ENCODE results near the gene LZTS3. TPM values are rescaled to one million over a fixed set of nuclear protein-coding genes. Genes with fewer than 3 reads are reported as not detected.

LZTS3 gene
- total and polyA plus RNA-seq, 10 of the 15 experiments (the other 5 are each of a cell fraction or from before 2014, with no cell fraction given), result 0.03 to 0.90 (median 0.22) TPM

DNA sequence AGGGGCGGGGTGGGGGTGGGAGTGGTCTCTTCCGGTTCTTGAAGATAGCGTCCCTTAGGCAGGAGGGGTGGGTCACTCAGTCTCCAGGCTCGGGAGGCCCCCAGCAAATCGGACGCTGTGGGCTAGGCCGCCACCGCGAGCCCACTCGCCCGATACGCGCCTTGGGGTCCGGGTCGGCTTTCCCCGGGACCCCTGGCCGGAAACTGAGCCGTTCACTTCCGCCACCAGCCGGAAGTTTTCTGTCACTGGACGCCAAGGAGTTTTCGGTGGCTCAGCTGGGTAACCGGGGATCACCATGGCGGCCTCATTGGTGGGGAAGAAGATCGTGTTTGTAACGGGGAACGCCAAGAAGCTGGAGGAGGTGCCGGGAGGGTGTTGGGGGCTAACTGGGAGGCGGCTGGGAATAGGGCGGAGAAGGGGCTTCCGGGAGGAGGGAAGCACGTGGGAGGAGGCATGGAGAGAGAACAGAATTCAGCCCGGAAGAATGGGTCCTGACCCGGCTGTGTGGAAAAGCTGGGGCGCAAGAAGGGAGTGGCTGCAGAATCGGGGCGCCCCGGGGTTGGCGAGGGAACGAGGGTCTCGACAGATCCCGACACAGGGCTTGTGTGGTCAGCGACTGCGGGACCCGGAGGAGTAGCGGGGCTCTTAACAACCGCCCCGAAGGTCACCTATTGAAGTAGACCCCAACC, 36.1 kb upstream of the LZTS3 start, which contains the start of gene ITPA (continued):
- TF ChIP-seq, protein P1, sequence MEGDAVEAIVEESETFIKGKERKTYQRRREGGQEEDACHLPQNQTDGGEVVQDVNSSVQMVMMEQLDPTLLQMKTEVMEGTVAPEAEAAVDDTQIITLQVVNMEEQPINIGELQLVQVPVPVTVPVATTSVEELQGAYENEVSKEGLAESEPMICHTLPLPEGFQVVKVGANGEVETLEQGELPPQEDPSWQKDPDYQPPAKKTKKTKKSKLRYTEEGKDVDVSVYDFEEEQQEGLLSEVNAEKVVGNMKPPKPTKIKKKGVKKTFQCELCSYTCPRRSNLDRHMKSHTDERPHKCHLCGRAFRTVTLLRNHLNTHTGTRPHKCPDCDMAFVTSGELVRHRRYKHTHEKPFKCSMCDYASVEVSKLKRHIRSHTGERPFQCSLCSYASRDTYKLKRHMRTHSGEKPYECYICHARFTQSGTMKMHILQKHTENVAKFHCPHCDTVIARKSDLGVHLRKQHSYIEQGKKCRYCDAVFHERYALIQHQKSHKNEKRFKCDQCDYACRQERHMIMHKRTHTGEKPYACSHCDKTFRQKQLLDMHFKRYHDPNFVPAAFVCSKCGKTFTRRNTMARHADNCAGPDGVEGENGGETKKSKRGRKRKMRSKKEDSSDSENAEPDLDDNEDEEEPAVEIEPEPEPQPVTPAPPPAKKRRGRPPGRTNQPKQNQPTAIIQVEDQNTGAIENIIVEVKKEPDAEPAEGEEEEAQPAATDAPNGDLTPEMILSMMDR (IDR thresholded peaks at IDR 0.05 in 2 of 3, conservative IDR thresholded peaks at IDR 0.05 in 1 of 3; ENCODE audit: control insufficient read depth in 2 of 3, extremely low read depth in 1 of 3, insufficient read depth in 1 of 3, low read depth in 3 of 3, low read length in 3 of 3), result no peak
- TF ChIP-seq STAT1 (conservative IDR thresholded peaks at IDR 0.05) (no peak), BACH1 (IDR thresholded peaks at IDR 0.05; ENCODE audit: borderline replicate concordance) (no peak; the same call in 1 of the 2 replicates), EGR1 (IDR thresholded peaks at IDR 0.05; ENCODE audit: borderline replicate concordance in 1 of 2, low read depth in 2 of 2, low read length in 2 of 2) (0 out of 3 replicates have a peak, but pooled peaks of 1 of the 2 experiments have one; percentile 4), BMI1 (IDR thresholded peaks at IDR 0.05; ENCODE audit: borderline replicate concordance) (no peak), LARP7 (IDR thresholded peaks at IDR 0.05) (no peak; the same call in 1 of the 2 replicates), POLR2AphosphoS2 (IDR thresholded peaks at IDR 0.05; ENCODE audit: low read depth, low read length) (peak; percentile 56; the same call in 1 of the 2 replicates), MEF2A (IDR thresholded peaks at IDR 0.05; ENCODE audit: insufficient read depth, low read depth, low read length) (no peak), IKZF2 (IDR thresholded peaks at IDR 0.05) (peak; percentile 63 to 64), SMC3 (IDR thresholded peaks at IDR 0.05; ENCODE audit: borderline replicate concordance, low read length) (no peak), CHD2 (IDR thresholded peaks at IDR 0.05; ENCODE audit: borderline replicate concordance, low read depth, low read length) (no peak), POLR2A (IDR thresholded peaks at IDR 0.05; ENCODE audit: low read depth, low read length) (peak; percentile 86), CBX5 (IDR thresholded peaks at IDR 0.05; ENCODE audit: low read depth) (no peak), TARDBP (IDR thresholded peaks at IDR 0.05; ENCODE audit: borderline replicate concordance) (no peak), RCOR1 (conservative IDR thresholded peaks at IDR 0.05; ENCODE audit: low read depth, low read length) (no peak), NR2F1 (conservative IDR thresholded peaks at IDR 0.05) (0 out of 2 replicates have a peak, but pooled peaks have one; percentile 46), RFX5 (IDR thresholded peaks at IDR 0.05; ENCODE audit: low read depth, low read length) (peak; percentile 55; the same call in 1 of the 2 replicates), TCF3 (IDR thresholded peaks at IDR 0.05; ENCODE audit: borderline replicate concordance, insufficient read depth, low read depth, low read length) (no peak), FOS (IDR thresholded peaks at IDR 0.05; ENCODE audit: borderline replicate concordance, extremely low read depth, insufficient read length) (no peak), ZNF207 (IDR thresholded peaks at IDR 0.05; ENCODE audit: borderline replicate concordance) (0 out of 2 replicates have a peak, but pooled peaks have one; percentile 34), SP1 (IDR thresholded peaks at IDR 0.05; ENCODE audit: low read depth, low read length) (no peak), PAX5 (IDR thresholded peaks at IDR 0.05; ENCODE audit: borderline replicate concordance, low read depth, low read length) (no peak), NR2C2 (IDR thresholded peaks at IDR 0.05; ENCODE audit: borderline replicate concordance, control insufficient read depth, insufficient read length, low read depth) (no peak), ZNF24 (IDR thresholded peaks at IDR 0.05) (no peak), MEF2B (IDR thresholded peaks at IDR 0.05; ENCODE audit: partially characterized antibody, poor library complexity, severe bottlenecking) (peak; percentile 57)
- TF ChIP-seq, protein P2, sequence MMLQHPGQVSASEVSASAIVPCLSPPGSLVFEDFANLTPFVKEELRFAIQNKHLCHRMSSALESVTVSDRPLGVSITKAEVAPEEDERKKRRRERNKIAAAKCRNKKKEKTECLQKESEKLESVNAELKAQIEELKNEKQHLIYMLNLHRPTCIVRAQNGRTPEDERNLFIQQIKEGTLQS (IDR thresholded peaks at IDR 0.05; ENCODE audit: borderline replicate concordance, extremely low read depth, low read depth, low read length), result no peak
- TF ChIP-seq, protein P3, sequence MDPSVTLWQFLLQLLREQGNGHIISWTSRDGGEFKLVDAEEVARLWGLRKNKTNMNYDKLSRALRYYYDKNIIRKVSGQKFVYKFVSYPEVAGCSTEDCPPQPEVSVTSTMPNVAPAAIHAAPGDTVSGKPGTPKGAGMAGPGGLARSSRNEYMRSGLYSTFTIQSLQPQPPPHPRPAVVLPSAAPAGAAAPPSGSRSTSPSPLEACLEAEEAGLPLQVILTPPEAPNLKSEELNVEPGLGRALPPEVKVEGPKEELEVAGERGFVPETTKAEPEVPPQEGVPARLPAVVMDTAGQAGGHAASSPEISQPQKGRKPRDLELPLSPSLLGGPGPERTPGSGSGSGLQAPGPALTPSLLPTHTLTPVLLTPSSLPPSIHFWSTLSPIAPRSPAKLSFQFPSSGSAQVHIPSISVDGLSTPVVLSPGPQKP (IDR thresholded peaks at IDR 0.05; ENCODE audit: low read depth, low read length), result peak; percentile 84
